GM23338 (cell line): ENCODE results near the gene MLKL. TPM values are rescaled to one million over a fixed set of nuclear protein-coding genes. Genes with fewer than 3 reads are reported as not detected.

Experiments
- ATAC-seq: fragments of 200-7000 bp; cut with Tn5 transposase; 3 replicates; pipeline ENCODE4 v1.9.1; 2020
- DNase-seq: peaks from one replicate; pipeline ENCODE4 v3.0.0-alpha.2; 2015; ENCODE audit warnings: low spot score
- H2AFZ ChIP-seq: fragments of 200-600 bp; sonication (generic); 2 replicates; pipeline ENCODE4 v1.8.0; 2016; ENCODE audit warnings: antibody characterized with exemption, mild to moderate bottlenecking, moderate library complexity
- H3F3A ChIP-seq: fragments of 200-600 bp; sonication (generic); replicated peaks from 2 replicates; pipeline ENCODE4 v1.8.0; 2017; ENCODE audit warnings: antibody characterized with exemption, mixed run types, low read depth
- H3K27ac ChIP-seq: fragments of 200-600 bp; sonication (generic); 2 replicates; pipeline ENCODE4 v1.6.1; 2016; ENCODE audit warnings: low read depth
- H3K27me3 ChIP-seq: fragments of 200-600 bp; sonication (generic); 2 replicates; pipeline ENCODE4 v1.8.0; 2016; ENCODE audit warnings: mild to moderate bottlenecking, mixed run types, moderate library complexity; ENCODE audit not compliant: insufficient read depth
- H3K36me3 ChIP-seq: fragments of 200-600 bp; sonication (generic); 2 replicates; pipeline ENCODE4 v1.8.0; 2016; ENCODE audit warnings: mild to moderate bottlenecking; ENCODE audit not compliant: insufficient read depth
- H3K4me1 ChIP-seq: fragments of 200-600 bp; sonication (generic); 2 replicates; pipeline ENCODE4 v1.8.0; 2016; ENCODE audit warnings: mild to moderate bottlenecking, moderate library complexity; ENCODE audit not compliant: insufficient read depth
- H3K4me2 ChIP-seq: fragments of 200-600 bp; sonication (generic); 2 replicates; pipeline ENCODE4 v1.7.1; 2017; ENCODE audit warnings: mixed run types
- H3K4me3 ChIP-seq: fragments of 200-600 bp; sonication (generic); 2 replicates; pipeline ENCODE4 v1.6.1; 2016; ENCODE audit warnings: mixed run types
- H3K79me2 ChIP-seq: fragments of 200-600 bp; sonication (generic); replicated peaks from 2 replicates; pipeline ENCODE4 v1.8.0; 2017; ENCODE audit warnings: mild to moderate bottlenecking; ENCODE audit not compliant: insufficient read depth
- H3K9me2 ChIP-seq: fragments of 200-600 bp; sonication (generic); 2 replicates; pipeline ENCODE4 v1.8.0; 2017; ENCODE audit not compliant: insufficient read depth
- H4K20me1 ChIP-seq: fragments of 200-600 bp; sonication (generic); replicated peaks from 2 replicates; pipeline ENCODE4 v1.8.0; 2017; ENCODE audit warnings: mild to moderate bottlenecking; ENCODE audit not compliant: insufficient read depth
- H3K27ac Mint-ChIP-seq: 2 replicates; pipeline ENCODE4 v1.8.0; 2020; ENCODE audit warnings: inconsistent platforms, mild to moderate bottlenecking, moderate library complexity, mixed read lengths
- H3K27me3 Mint-ChIP-seq: 3 replicates; pipeline ENCODE4 v1.8.0; 2022; ENCODE audit warnings: low read depth, mild to moderate bottlenecking, moderate library complexity, mixed read lengths, inconsistent platforms; ENCODE audit not compliant: insufficient read depth, poor library complexity
- H3K36me3 Mint-ChIP-seq: 3 replicates; pipeline ENCODE4 v1.8.0; 2021; ENCODE audit warnings: low read depth, mild to moderate bottlenecking, inconsistent platforms, moderate library complexity, mixed read lengths
- H3K4me1 Mint-ChIP-seq: 3 replicates; pipeline ENCODE4 v1.8.0; 2020; ENCODE audit warnings: mild to moderate bottlenecking, inconsistent platforms, mixed read lengths
- H3K4me3 Mint-ChIP-seq: 3 replicates; pipeline ENCODE4 v1.8.0; 2021; ENCODE audit warnings: moderate library complexity, mild to moderate bottlenecking, inconsistent platforms, mixed read lengths
- H3K9me3 Mint-ChIP-seq: 3 replicates; pipeline ENCODE4 v1.8.0; 2020; ENCODE audit warnings: moderate library complexity, mild to moderate bottlenecking, inconsistent platforms, mixed read lengths
- CREB1 ChIP-seq: fragments of 250-450 bp; sonication (Bioruptor Pico); IDR thresholded peaks from 2 replicates; pipeline ENCODE4 v1.5.0; 2020; ENCODE audit warnings: low read depth, mild to moderate bottlenecking, moderate library complexity
- ETS1 ChIP-seq: IDR thresholded peaks from 2 replicates; pipeline ENCODE4 v1.6.1; 2016; ENCODE audit warnings: antibody characterized with exemption
- EZH2phosphoT487 ChIP-seq: fragments of 200-600 bp; sonication (generic); IDR thresholded peaks from one replicate; pipeline ENCODE4 v1.8.1; 2018; ENCODE audit warnings: antibody characterized with exemption; ENCODE audit not compliant: unreplicated experiment
- JUNB ChIP-seq: IDR thresholded peaks from one replicate; pipeline ENCODE4 v1.6.1; 2016; ENCODE audit warnings: antibody characterized with exemption; ENCODE audit not compliant: unreplicated experiment
- NANOG ChIP-seq: IDR thresholded peaks from 2 replicates; pipeline ENCODE4 v1.6.1; 2016; ENCODE audit warnings: antibody characterized with exemption, borderline replicate concordance
- polyA plus RNA-seq: library from polyadenylated mRNA; unstranded; fragments of >200 nt; fragmentation: Nextera tagmentation; extraction: Ambion mirVana; gene quantifications from 2 replicates; pipeline ENCODE4 v1.2.1, GENCODE V29; 2016
- total RNA-seq: library from RNA; depleted of rRNA; stranded (reverse); fragments of >200 nt; shearing (Covaris generic); gene quantifications from 2 replicates; pipeline ENCODE4 v1.2.3, GENCODE V29; 2014
- TF ChIP-seq, protein P1 (sequence below): fragments of 250-450 bp; sonication (Bioruptor Pico); IDR thresholded peaks from 2 replicates; pipeline ENCODE4 v1.5.0; 2020; ENCODE audit warnings: mild to moderate bottlenecking, moderate library complexity

Gene MLKL
- total and polyA plus RNA-seq, 2 experiments from 2014 or later = 5.1 to 9.7 TPM

DNA sequence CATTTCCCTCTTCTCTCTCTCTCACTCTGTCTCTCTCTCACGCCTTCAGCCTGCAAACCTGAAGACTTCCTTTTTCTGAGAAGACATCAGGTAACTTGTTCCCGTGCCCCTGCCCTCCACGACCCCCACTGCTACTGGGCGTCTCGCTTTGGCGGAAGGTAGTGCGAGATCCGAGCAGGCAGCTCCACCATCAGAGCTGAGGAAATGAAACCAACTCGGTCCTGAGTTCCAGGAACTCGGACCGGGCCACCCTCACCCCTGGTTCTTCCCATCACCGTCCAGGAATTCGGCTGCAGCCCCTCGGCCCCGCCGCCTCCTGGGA, 585 bp downstream of the MLKL start (continued):
- no peak for TF ChIP-seq EZH2phosphoT487

GRCh38 chr16:74699666-74700065, 996 bp downstream of the MLKL start:
- TF ChIP-seq JUNB (no peak), CREB1 (no peak), NANOG (no peak), ETS1 (no peak)
- H3K27ac Mint-ChIP-seq = no peak overlapping the region
- peaks cover 16% of the 10 kb centered on the region for H3K4me1 ChIP-seq
- peak overlapping the region; percentile 76 for H3K4me3 ChIP-seq
- peak overlapping the region; percentile 38; the same call in 2 of the 3 replicates for H3K4me3 Mint-ChIP-seq
- peaks cover 12% of the 10 kb centered on the region; the same call in 2 of the 3 replicates for H3K4me1 Mint-ChIP-seq
- DNase-seq = no peak
- peak overlapping the region; percentile 76 for H3K4me2 ChIP-seq
- no peaks in the 10 kb centered on the region for H3K36me3 Mint-ChIP-seq
- no peaks in the 10 kb centered on the region for H3K36me3 ChIP-seq
- H3K79me2 ChIP-seq = no peaks in the 10 kb centered on the region
- H3F3A ChIP-seq = peaks cover 5% of the 10 kb centered on the region; the same call in 1 of the 2 replicates
- peaks cover 21% of the 10 kb centered on the region for H3K27me3 ChIP-seq
- H2AFZ ChIP-seq = 0 out of 2 replicates have a peak overlapping the region, but pooled peaks have one; percentile 28
- no peak overlapping the region for H3K27ac ChIP-seq
- H3K27me3 Mint-ChIP-seq = peaks cover 22% of the 10 kb centered on the region
- ATAC-seq = no peak
- H4K20me1 ChIP-seq = no peaks in the 10 kb centered on the region
- no peaks in the 10 kb centered on the region for H3K9me2 ChIP-seq
- no peaks in the 10 kb centered on the region for H3K9me3 Mint-ChIP-seq

GRCh38 chr16:74698222-74698621, 2.4 kb downstream of the MLKL start:
- Histone ChIP-seq H3K4me2 (no peak overlapping the region), H2AFZ (no peak overlapping the region), H3F3A (peaks cover 5% of the 10 kb centered on the region; the same call in 1 of the 2 replicates), H3K36me3 (no peaks in the 10 kb centered on the region), H3K79me2 (no peaks in the 10 kb centered on the region), H4K20me1 (no peaks in the 10 kb centered on the region), H3K4me3 (no peak overlapping the region), H3K27ac (no peak overlapping the region), H3K9me2 (no peaks in the 10 kb centered on the region), H3K27me3 (peaks cover 21% of the 10 kb centered on the region), H3K4me1 (peaks cover 16% of the 10 kb centered on the region)
- H3K27ac Mint-ChIP-seq = no peak overlapping the region
- no peaks in the 10 kb centered on the region for H3K9me3 Mint-ChIP-seq
- no peak for DNase-seq
- H3K4me3 Mint-ChIP-seq = no peak overlapping the region
- TF ChIP-seq, protein P1, sequence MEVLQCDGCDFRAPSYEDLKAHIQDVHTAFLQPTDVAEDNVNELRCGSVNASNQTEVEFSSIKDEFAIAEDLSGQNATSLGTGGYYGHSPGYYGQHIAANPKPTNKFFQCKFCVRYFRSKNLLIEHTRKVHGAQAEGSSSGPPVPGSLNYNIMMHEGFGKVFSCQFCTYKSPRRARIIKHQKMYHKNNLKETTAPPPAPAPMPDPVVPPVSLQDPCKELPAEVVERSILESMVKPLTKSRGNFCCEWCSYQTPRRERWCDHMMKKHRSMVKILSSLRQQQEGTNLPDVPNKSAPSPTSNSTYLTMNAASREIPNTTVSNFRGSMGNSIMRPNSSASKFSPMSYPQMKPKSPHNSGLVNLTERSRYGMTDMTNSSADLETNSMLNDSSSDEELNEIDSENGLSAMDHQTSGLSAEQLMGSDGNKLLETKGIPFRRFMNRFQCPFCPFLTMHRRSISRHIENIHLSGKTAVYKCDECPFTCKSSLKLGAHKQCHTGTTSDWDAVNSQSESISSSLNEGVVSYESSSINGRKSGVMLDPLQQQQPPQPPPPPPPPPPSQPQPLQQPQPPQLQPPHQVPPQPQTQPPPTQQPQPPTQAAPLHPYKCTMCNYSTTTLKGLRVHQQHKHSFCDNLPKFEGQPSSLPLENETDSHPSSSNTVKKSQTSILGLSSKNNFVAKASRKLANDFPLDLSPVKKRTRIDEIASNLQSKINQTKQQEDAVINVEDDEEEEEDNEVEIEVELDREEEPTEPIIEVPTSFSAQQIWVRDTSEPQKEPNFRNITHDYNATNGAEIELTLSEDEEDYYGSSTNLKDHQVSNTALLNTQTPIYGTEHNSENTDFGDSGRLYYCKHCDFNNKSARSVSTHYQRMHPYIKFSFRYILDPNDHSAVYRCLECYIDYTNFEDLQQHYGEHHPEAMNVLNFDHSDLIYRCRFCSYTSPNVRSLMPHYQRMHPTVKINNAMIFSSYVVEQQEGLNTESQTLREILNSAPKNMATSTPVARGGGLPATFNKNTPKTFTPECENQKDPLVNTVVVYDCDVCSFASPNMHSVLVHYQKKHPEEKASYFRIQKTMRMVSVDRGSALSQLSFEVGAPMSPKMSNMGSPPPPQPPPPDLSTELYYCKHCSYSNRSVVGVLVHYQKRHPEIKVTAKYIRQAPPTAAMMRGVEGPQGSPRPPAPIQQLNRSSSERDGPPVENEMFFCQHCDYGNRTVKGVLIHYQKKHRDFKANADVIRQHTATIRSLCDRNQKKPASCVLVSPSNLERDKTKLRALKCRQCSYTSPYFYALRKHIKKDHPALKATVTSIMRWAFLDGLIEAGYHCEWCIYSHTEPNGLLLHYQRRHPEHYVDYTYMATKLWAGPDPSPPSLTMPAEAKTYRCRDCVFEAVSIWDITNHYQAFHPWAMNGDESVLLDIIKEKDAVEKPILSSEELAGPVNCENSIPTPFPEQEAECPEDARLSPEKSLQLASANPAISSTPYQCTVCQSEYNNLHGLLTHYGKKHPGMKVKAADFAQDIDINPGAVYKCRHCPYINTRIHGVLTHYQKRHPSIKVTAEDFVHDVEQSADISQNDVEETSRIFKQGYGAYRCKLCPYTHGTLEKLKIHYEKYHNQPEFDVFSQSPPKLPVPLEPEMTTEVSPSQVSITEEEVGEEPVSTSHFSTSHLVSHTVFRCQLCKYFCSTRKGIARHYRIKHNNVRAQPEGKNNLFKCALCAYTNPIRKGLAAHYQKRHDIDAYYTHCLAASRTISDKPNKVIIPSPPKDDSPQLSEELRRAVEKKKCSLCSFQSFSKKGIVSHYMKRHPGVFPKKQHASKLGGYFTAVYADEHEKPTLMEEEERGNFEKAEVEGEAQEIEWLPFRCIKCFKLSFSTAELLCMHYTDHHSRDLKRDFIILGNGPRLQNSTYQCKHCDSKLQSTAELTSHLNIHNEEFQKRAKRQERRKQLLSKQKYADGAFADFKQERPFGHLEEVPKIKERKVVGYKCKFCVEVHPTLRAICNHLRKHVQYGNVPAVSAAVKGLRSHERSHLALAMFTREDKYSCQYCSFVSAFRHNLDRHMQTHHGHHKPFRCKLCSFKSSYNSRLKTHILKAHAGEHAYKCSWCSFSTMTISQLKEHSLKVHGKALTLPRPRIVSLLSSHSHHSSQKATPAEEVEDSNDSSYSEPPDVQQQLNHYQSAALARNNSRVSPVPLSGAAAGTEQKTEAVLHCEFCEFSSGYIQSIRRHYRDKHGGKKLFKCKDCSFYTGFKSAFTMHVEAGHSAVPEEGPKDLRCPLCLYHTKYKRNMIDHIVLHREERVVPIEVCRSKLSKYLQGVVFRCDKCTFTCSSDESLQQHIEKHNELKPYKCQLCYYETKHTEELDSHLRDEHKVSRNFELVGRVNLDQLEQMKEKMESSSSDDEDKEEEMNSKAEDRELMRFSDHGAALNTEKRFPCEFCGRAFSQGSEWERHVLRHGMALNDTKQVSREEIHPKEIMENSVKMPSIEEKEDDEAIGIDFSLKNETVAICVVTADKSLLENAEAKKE (CRISPR knock-in tag) = no peak
- no peak for ATAC-seq
- H3K27me3 Mint-ChIP-seq = peaks cover 22% of the 10 kb centered on the region
- no peaks in the 10 kb centered on the region for H3K36me3 Mint-ChIP-seq
- peaks cover 12% of the 10 kb centered on the region; the same call in 2 of the 3 replicates for H3K4me1 Mint-ChIP-seq
